Right lobe of liver (tissue), 4 donors: ENCODE measurements around the gene FAM83B.

ENCODE experiments used
- POLR2A ChIP-seq: fragments of 450-650 bp; IDR thresholded peaks from one replicate; pipeline ENCODE4 v1.6.1; 2017; ENCODE audit warnings: antibody characterized with exemption, mild to moderate bottlenecking
- TF ChIP-seq, protein P1 (sequence below), 4 donors: fragments of 200-600 bp in 3 of 4; fragments of 450-650 bp in 1 of 4; IDR thresholded peaks; one replicate each; pipeline versions ENCODE4 v1.5.1 to v1.8.0; 2016 to 2022; ENCODE audit warnings: antibody characterized with exemption in 4 of 4, mild to moderate bottlenecking in 2 of 4
- donor health status: DM: no; HTN: no; CAD: no.
- donor health status: DM: no; HTN: no; CAD: no.
- donor health status: DM: no; HTN: yes; CAD: no.

DNA sequence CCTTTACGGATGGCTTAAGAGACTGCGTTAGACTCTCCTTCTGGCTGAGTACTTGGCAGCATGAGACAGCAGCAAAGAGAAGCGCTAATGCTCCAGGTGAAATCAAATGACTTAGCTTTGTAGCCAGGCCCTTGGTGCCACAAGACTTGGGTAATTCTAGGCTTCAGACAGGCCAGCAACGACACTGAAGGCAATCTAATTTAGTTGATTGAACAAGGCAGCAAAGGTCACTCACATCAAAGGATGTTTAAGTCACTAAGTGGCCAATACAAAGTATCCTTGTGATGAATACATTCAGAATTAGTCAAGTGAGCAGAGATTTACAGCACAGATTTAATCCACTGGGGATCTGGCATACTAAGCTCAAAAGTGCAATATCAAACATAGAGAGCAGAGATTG, 113.2 kb downstream of the FAM83B start:
- TF ChIP-seq, protein P1, sequence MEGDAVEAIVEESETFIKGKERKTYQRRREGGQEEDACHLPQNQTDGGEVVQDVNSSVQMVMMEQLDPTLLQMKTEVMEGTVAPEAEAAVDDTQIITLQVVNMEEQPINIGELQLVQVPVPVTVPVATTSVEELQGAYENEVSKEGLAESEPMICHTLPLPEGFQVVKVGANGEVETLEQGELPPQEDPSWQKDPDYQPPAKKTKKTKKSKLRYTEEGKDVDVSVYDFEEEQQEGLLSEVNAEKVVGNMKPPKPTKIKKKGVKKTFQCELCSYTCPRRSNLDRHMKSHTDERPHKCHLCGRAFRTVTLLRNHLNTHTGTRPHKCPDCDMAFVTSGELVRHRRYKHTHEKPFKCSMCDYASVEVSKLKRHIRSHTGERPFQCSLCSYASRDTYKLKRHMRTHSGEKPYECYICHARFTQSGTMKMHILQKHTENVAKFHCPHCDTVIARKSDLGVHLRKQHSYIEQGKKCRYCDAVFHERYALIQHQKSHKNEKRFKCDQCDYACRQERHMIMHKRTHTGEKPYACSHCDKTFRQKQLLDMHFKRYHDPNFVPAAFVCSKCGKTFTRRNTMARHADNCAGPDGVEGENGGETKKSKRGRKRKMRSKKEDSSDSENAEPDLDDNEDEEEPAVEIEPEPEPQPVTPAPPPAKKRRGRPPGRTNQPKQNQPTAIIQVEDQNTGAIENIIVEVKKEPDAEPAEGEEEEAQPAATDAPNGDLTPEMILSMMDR (IDR thresholded peaks at IDR 0.05): no peak
- no peak for TF ChIP-seq POLR2A
